RCC 7860 (cell line): ENCODE results near the gene RIPPLY3.

Source experiments
- DNase-seq: peaks from one replicate; pipeline ENCODE4 v3.0.0-alpha.2; 2015; ENCODE audit warnings: low spot score
- FAIRE-seq: peaks from 2 replicates; lab custom pipeline; 2012; peaks lifted over from hg19 to GRCh38; lab: Jason Lieb, UNC

Gene RIPPLY3

GRCh38 chr21:37006486-37007291, at the start of gene RIPPLY3:
Gene RIPPLY3, plus strand, starts transcription at chr21:37006702. Its CDS starts 71 bp downstream, at chr21:37006773.
- no peak for FAIRE-seq
- DNase-seq = no peak

- no peak for DNase-seq
- FAIRE-seq = no peak
These were observed 47.3 kb upstream of the RIPPLY3 start for GRCh38 chr21:36959020-36959835.

GRCh38 chr21:36960676-36961284, 45.7 kb upstream of the RIPPLY3 start:
- DNase-seq (no peak), FAIRE-seq (no peak)

- DNase-seq = no peak
- FAIRE-seq = no peak
These were observed 44.3 kb upstream of the RIPPLY3 start for GRCh38 chr21:36962098-36962780.

GRCh38 chr21:36964398-36964797, 42.1 kb upstream of the RIPPLY3 start:
- FAIRE-seq (no peak), DNase-seq (no peak)

- DNase-seq (no peak), FAIRE-seq (no peak)
These were observed 41.4 kb upstream of the RIPPLY3 start for GRCh38 chr21:36964827-36965719.

- no peak for FAIRE-seq
These were observed 40.8 kb upstream of the RIPPLY3 start for GRCh38 chr21:36965720-36966065.

GRCh38 chr21:36966066-36966820, 40.3 kb upstream of the RIPPLY3 start, which contains the start of gene HLCS:
Gene HLCS, minus strand, starts transcription at chr21:36966669. Its CDS starts 31 bp downstream, at chr21:36966638.
- peak; percentile 48 for DNase-seq
- no peak for FAIRE-seq

More at GRCh38 chr21:36965720-36966065, 40.8 kb upstream of the RIPPLY3 start:
- DNase-seq = no peak

GRCh38 chr21:36966821-36967768, 39.4 kb upstream of the RIPPLY3 start:
- no peak for DNase-seq
- no peak for FAIRE-seq

- DNase-seq = no peak
- FAIRE-seq = no peak
These were observed 38.1 kb upstream of the RIPPLY3 start for GRCh38 chr21:36968414-36968813.

- FAIRE-seq (no peak), DNase-seq (no peak)
These were observed 37.5 kb upstream of the RIPPLY3 start for GRCh38 chr21:36968976-36969375.

GRCh38 chr21:36973986-36974850, 32.3 kb upstream of the RIPPLY3 start:
- FAIRE-seq (no peak), DNase-seq (peak; percentile 15)

- no peak for FAIRE-seq
- DNase-seq = no peak
These were observed 31.7 kb upstream of the RIPPLY3 start for GRCh38 chr21:36974851-36975192.

- FAIRE-seq (no peak), DNase-seq (no peak)
These were observed 30.2 kb upstream of the RIPPLY3 start for GRCh38 chr21:36976228-36976861.

- FAIRE-seq = peak; percentile 41
- DNase-seq = peak; percentile 44
These were observed 29.4 kb upstream of the RIPPLY3 start for GRCh38 chr21:36976882-36977651.
